ENCODE data around the gene CCNJ.

DNA sequence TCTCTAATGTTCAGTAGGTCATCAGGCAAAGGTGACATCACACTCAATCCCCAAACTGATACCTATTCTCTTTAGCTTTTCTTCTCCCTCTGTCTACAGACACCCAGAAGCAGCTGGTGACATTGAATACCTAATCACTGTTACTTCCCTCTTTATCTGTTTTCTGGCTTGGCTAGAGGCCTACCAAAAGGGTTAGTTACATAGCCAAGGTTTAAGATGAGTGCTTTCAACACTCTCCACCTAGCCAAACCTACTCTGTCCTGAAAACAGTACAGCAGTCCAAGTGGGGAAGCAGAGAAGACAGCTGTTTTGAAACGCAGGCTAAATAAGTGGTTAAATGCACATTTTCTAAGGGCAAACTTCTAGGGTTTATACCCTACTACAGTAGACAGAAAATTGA lies 39.4 kb downstream of the CCNJ start:
- TF ChIP-seq GABPA (IDR thresholded peaks at IDR 0.05; ENCODE audit: low read depth) (no peak), POLR2AphosphoS5 (IDR thresholded peaks at IDR 0.05; ENCODE audit: low read depth, low read length) (no peak), CTCF (IDR thresholded peaks at IDR 0.05) (no peak), TCF12 (IDR thresholded peaks at IDR 0.05) (no peak), YY1 (IDR thresholded peaks at IDR 0.05; ENCODE audit: low read depth) (no peak), SIN3A (IDR thresholded peaks at IDR 0.05; ENCODE audit: borderline replicate concordance, low read depth, low read length) (no peak), ELF1 (IDR thresholded peaks at IDR 0.05) (no peak), USF1 (IDR thresholded peaks at IDR 0.05; ENCODE audit: borderline replicate concordance, low read depth) (no peak)
- TF ChIP-seq, protein P1, sequence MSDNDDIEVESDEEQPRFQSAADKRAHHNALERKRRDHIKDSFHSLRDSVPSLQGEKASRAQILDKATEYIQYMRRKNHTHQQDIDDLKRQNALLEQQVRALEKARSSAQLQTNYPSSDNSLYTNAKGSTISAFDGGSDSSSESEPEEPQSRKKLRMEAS (IDR thresholded peaks at IDR 0.05; ENCODE audit: low read depth) = no peak

Data from SK-N-SH (cell line).